Naive thymus-derived CD8-positive, alpha-beta T cell (primary cell): ENCODE data around the gene BCAR3. TPM values are rescaled to one million over a fixed set of nuclear protein-coding genes. Genes with fewer than 3 reads are reported as not detected.

Experiments used
- ATAC-seq, 2 donors: fragments of 150-1000 bp; cut with Tn5 transposase in 1 of 2; sonication (Bioruptor Pico), chemical (Tn5 transposase) in 1 of 2; 1 replicate in 1 of 2; 2 replicates in 1 of 2; pipeline ENCODE4 v1.10.0; 2021; ENCODE audit warnings: mild to moderate bottlenecking in 2 of 2, moderate library complexity in 2 of 2
- POLR2A ChIA-PET: fragments of 350-600 bp; sonication (Branson Sonifier 250); formaldehyde crosslinking; loops from one replicate; lab custom pipeline; 2021; ENCODE audit warnings: antibody characterized with exemption; lab: Charles Lee
- DNase-seq, 10 donors: peaks; one replicate each; pipeline versions ENCODE4 v3.0.0 to v3.0.0-alpha.2; 2020 to 2022
- H3K27ac Mint-ChIP-seq, 10 donors: one replicate each; pipeline ENCODE4 v1.8.0; 2020 to 2022; ENCODE audit warnings: mild to moderate bottlenecking in 10 of 10, mixed read lengths in 10 of 10, moderate library complexity in 4 of 10, inconsistent platforms in 1 of 10
- H3K27me3 Mint-ChIP-seq, 5 donors: one replicate each; pipeline ENCODE4 v1.8.0; 2021 to 2022; ENCODE audit warnings: mixed read lengths in 5 of 5
- H3K36me3 Mint-ChIP-seq, 3 donors: one replicate each; pipeline ENCODE4 v1.8.0; 2020 to 2022; ENCODE audit warnings: mixed read lengths in 3 of 3, mild to moderate bottlenecking in 2 of 3, inconsistent platforms in 1 of 3
- H3K4me1 Mint-ChIP-seq, 4 donors: one replicate each; pipeline ENCODE4 v1.8.0; 2021 to 2022; ENCODE audit warnings: mixed read lengths in 4 of 4
- H3K4me3 Mint-ChIP-seq, 10 donors: one replicate each; pipeline ENCODE4 v1.8.0; 2020 to 2022; ENCODE audit warnings: mild to moderate bottlenecking in 10 of 10, mixed read lengths in 10 of 10, moderate library complexity in 6 of 10, inconsistent platforms in 1 of 10
- H3K9me3 Mint-ChIP-seq, 9 donors: one replicate each; pipeline ENCODE4 v1.8.0; 2020 to 2022; ENCODE audit warnings: mixed read lengths in 9 of 9, mild to moderate bottlenecking in 3 of 9, inconsistent platforms in 1 of 9, moderate library complexity in 1 of 9
- polyA plus RNA-seq, 3 donors: library from polyadenylated mRNA; unstranded; fragments of 300-500 nt; fragmentation: Illumina TruSeq; gene quantifications; one replicate each; pipeline ENCODE4 v1.2.3, GENCODE V29; 2021
- total RNA-seq, 8 experiments: library from RNA in 2 of 8; stranded (reverse) in 2 of 8; gene quantifications; one replicate each; pipeline ENCODE4 v1.2.3 and lab custom pipeline; 2021 to 2026

The BCAR3 gene
- total and polyA plus RNA-seq, 5 experiments from 2014 or later = 0.28 to 1.3 (median 0.66) TPM

DNA sequence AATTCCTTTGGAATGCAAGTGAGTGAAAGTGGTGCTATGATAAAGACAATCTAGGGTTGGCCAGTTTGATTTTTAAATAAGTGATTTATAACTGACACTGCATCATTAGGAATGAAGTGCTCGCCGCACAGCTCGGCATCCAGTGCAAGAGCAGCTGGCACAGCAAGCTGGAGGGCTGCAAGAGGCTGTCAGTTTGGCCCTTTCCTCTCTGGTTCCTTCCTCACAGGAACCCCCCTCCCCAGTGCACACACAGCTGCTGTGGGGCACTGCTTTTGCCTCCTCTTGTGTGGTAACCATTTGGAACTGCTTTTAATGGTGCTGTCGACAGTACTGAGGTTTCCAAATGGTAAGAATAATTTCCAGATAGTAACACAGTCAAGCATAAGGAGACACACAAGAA lies 10.4 kb upstream of the BCAR3 start:
- Mint-ChIP-seq H3K9me3 (no peaks in the 10 kb centered on the region), H3K4me1 (peaks cover 0 to 26% (median 0%) of the 10 kb centered on the region in 4 donors), H3K27ac (no peak overlapping the region), H3K27me3 (no peaks in the 10 kb centered on the region), H3K36me3 (no peaks in the 10 kb centered on the region), H3K4me3 (peak overlapping the region in 1 of 10 donors; percentile 6)
- no peak for DNase-seq
- ATAC-seq = no peak
- POLR2A ChIA-PET = no interaction called here

DNA sequence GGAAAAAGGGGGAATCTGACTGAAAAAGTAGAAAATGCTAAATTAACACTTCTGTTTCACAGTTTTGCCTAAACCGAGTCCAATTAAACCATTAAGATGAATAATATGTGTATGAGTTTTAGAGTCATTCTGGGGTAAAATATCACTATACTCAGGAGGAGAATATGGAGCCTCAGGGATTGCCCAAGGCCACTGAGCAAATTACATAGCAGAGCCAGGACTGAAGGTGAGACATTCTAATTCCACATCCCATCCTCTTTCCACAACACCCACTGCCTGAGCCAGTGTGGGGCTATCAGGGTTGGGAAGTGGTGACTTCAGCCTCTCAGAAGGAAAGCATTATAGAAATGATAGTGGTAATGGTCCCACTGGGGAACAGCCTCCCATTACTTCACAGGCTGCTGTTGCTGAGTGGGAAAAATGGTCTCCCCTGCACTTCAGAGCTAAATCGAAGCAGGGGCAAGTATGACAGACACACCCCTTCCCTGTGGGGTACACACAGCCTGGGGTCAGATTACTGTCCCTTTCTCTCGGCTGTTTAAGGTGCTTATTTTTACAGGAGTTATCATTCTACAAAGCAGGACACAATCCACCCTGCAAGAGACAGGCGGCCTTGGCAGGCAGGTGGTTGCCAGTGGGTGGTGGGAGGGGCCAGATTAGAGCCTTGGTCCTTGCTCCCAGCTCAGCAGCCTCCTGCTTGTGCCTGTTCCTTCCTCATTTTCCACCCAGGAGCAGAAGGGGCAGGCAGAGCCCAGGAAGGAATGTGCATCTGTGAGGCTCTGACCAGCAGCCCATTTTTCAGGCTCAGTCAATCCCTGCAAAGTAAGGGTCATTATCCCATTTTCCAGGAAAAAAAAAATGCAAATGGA lies 9.5 kb upstream of the BCAR3 start:
- POLR2A ChIA-PET = no interaction called here
- H3K36me3 Mint-ChIP-seq = no peaks in the 10 kb centered on the region
- H3K27me3 Mint-ChIP-seq = peaks cover 0 to 4% (median 0%) of the 10 kb centered on the region in 5 donors
- no peak for ATAC-seq
- no peak for DNase-seq
- no peak overlapping the region for H3K27ac Mint-ChIP-seq
- H3K4me1 Mint-ChIP-seq = peaks cover 0 to 26% (median 0%) of the 10 kb centered on the region in 4 donors
- no peak overlapping the region for H3K4me3 Mint-ChIP-seq
- H3K9me3 Mint-ChIP-seq = no peaks in the 10 kb centered on the region

DNA sequence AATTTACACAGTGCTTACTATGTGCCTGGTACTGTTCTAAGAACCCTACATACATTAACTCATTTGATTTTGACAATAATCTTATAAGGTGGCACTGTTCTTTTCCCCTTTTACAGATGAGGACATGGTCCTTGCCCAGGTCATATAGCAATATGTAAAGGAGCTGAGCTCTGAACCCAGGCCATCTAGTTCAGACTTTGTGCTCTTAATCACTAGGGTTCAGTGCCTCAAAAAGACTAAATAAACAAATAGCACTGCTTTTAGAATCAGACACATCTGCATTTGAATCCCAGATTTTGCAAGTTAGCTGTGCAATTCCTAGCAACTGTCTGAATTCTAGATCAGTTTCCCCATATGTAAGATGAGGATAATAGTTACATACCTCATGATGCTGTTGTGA lies 8.7 kb upstream of the BCAR3 start:
- no peaks in the 10 kb centered on the region for H3K9me3 Mint-ChIP-seq
- no peaks in the 10 kb centered on the region for H3K36me3 Mint-ChIP-seq
- peaks cover 0 to 30% (median 0%) of the 10 kb centered on the region in 4 donors for H3K4me1 Mint-ChIP-seq
- ATAC-seq (no peak), DNase-seq (no peak)
- POLR2A ChIA-PET = no interaction called here
- H3K27ac Mint-ChIP-seq = no peak overlapping the region
- H3K4me3 Mint-ChIP-seq = no peak overlapping the region
- peaks cover 0 to 9% (median 1%) of the 10 kb centered on the region in 5 donors for H3K27me3 Mint-ChIP-seq

DNA sequence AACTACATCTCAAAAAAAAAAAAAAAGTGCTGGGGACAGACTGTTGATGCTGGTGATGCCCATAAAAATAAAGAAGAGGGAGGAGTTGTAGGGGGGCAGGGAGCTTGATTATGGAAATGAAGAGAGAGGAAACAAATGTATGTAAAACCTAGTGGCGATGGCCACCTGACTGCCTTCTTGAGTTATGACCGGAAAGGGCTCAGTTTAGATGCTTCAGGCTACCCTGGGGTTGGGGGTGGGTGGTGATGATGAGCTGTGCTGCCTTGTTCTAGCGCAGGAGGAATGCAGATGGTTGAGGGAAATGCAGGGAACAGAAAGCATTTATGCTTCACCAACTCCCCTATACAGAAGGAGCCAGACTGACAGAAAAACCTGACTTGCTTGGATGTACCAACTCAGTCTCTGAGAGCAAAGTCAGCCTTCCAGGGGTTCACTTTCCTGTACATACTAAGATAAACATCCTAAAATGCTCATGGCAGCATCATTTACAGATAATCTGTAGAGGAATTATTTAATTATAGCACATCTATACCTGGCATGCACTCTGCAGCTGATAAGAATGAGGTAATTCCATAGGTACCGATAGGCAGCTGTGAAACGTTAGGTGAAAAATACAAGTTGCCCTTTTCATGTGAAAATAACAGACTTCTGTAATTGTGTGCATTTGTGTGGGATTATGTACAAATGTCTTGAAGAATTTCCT lies 8.0 kb upstream of the BCAR3 start:
- Mint-ChIP-seq H3K36me3 (no peaks in the 10 kb centered on the region), H3K9me3 (no peaks in the 10 kb centered on the region), H3K4me1 (peaks cover 0 to 30% (median 0%) of the 10 kb centered on the region in 4 donors), H3K27me3 (peaks cover 0 to 16% (median 3%) of the 10 kb centered on the region in 5 donors), H3K27ac (no peak overlapping the region), H3K4me3 (no peak overlapping the region)
- no peak for ATAC-seq
- DNase-seq = no peak
- POLR2A ChIA-PET = no interaction called here

DNA sequence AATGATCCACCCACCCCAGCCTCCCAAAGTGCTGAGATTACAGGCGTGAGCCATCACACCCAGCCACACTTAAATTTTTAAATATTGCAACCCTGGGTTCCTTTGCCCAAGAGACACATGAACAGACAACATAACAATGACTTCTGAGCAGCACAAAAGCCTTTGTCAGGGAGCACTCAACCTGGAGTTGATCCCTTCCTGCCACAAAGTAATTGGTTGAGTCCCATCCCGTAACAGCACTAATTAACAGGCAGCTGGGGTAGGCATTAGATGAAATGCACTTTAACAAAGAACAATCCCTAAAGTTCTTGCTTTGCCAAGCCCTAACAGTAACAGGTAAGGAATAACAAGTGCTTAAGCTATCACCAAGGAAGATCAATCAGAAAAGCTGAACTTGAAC lies 5.9 kb upstream of the BCAR3 start:
- Mint-ChIP-seq H3K27me3 (peaks cover 12 to 35% (median 14%) of the 10 kb centered on the region in 5 donors), H3K36me3 (no peaks in the 10 kb centered on the region), H3K9me3 (no peaks in the 10 kb centered on the region), H3K4me3 (no peak overlapping the region), H3K4me1 (peaks cover 0 to 16% (median 0%) of the 10 kb centered on the region in 4 donors), H3K27ac (no peak overlapping the region)
- no peak for ATAC-seq
- POLR2A ChIA-PET = no interaction called here
- DNase-seq = no peak

DNA sequence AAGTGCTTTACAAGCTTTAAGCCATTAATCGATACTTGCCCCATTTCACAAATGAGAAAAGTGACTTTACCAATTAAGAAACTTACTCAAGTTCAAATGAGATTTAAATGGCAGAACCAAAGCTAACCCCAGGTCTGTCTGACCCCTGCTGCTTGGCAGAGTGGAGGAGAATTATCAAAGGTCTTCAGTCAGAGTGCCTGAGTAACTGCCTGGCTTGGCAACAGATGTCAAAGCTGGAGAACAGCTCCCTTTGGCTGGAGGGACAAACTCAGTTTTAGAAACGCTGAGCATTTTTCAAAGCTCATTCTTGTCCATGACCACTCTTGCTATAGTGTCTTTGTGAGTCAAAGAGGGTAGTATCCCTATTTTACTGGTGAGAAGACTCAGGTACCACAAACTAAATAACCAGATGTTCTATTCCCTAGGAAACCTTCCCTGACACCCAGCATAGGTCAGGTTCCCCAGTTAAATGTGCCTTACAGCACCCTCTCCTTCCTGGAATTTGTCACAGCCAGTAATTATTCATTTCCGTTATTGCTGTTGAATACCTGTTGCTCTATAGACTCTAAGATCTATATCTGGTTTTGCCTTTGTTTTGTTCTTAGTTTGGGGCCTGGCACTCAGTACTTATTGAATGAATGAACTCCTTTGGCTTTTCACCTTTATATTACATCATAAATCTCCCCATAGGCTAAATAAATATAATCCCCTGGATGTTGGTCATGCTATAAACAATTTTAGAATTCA lies 5.0 kb upstream of the BCAR3 start:
- H3K9me3 Mint-ChIP-seq = no peaks in the 10 kb centered on the region
- POLR2A ChIA-PET = no interaction called here
- H3K27me3 Mint-ChIP-seq = peaks cover 16 to 44% (median 21%) of the 10 kb centered on the region in 5 donors
- H3K27ac Mint-ChIP-seq = no peak overlapping the region
- DNase-seq (no peak), ATAC-seq (no peak)
- peaks cover 4 to 11% (median 6%) of the 10 kb centered on the region in 4 donors for H3K4me1 Mint-ChIP-seq
- no peak overlapping the region for H3K4me3 Mint-ChIP-seq
- H3K36me3 Mint-ChIP-seq = peaks cover 0 to 3% (median 0%) of the 10 kb centered on the region in 3 donors

DNA sequence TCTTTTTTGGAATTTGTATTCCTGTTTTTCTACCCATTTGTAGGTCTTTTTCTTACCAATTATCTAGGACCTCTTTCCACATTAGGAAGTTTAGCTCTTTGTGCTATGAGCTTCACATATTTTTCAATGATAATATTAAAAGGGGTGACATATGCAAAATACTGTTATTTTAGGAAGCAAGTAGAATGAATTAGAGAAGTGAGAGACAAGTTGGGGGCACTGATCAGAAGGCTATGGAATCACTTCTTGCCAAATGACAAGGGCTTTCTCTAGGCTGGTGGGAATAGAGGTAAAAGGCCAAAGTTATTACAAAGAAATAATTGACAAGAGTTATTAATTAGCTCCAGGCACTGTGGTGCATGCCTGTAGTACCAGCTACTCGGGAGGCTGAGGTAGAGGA lies 4.3 kb upstream of the BCAR3 start:
- Mint-ChIP-seq H3K9me3 (no peaks in the 10 kb centered on the region), H3K27ac (no peak overlapping the region), H3K27me3 (peaks cover 16 to 48% (median 21%) of the 10 kb centered on the region in 5 donors), H3K36me3 (peaks cover 0 to 3% (median under 1%) of the 10 kb centered on the region in 3 donors), H3K4me1 (peaks cover 4 to 9% (median 7%) of the 10 kb centered on the region in 4 donors), H3K4me3 (no peak overlapping the region)
- ATAC-seq (no peak), DNase-seq (no peak)
- POLR2A ChIA-PET = no interaction called here

DNA sequence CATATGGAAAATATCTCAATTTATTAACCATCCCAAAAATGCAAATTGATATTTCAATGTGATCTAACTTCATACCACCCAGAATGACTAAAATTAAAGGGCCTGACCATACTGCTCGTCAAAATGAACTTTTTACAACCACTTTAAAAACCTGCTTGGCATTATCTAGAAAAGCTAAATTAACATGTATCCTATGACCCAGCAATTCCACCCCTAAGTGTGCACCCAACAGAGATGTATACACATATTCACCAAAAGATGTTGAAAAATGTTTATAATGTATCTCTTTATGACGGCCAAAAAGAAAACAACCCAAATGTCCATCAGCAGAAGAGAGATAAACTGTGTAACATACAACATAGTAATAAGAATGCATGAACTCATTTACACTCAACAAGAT lies 1.6 kb upstream of the BCAR3 start:
- no peak for ATAC-seq
- POLR2A ChIA-PET = no interaction called here
- H3K9me3 Mint-ChIP-seq = no peaks in the 10 kb centered on the region
- peaks cover 8 to 14% (median 11%) of the 10 kb centered on the region in 4 donors for H3K4me1 Mint-ChIP-seq
- H3K27ac Mint-ChIP-seq = no peak overlapping the region
- H3K4me3 Mint-ChIP-seq = peak overlapping the region in 2 of 10 donors; percentile 1 to 2
- peaks cover 0 to 7% (median 2%) of the 10 kb centered on the region in 3 donors for H3K36me3 Mint-ChIP-seq
- H3K27me3 Mint-ChIP-seq = peaks cover 26 to 55% (median 34%) of the 10 kb centered on the region in 5 donors
- DNase-seq = no peak

DNA sequence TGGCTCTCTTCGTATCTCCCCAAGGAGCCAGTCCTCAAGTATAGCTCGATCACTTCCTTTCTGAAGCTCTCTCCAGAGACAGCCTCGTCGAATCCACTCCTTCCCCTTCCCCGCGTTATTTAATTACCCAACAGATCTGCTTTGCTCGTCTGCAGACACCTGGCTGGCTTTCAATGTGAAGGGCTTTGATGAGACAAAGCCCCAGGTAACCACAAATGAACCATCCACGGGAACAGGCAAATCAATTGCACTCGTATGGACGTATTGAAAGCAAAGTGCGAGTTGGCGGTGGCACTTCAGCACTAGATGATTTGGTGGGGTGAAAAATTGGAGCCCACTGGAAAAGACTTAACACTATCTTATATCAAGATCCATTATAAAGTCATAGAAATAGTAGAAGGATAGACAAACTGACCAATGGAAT lies 364 bp upstream of the BCAR3 start:
- Mint-ChIP-seq H3K4me1 (peaks cover 10 to 14% (median 11%) of the 10 kb centered on the region in 4 donors), H3K36me3 (peaks cover 0 to 7% (median 2%) of the 10 kb centered on the region in 3 donors), H3K27ac (no peak overlapping the region), H3K27me3 (peaks cover 27 to 55% (median 34%) of the 10 kb centered on the region in 5 donors), H3K9me3 (no peaks in the 10 kb centered on the region), H3K4me3 (peak overlapping the region; percentile 34 to 89 (median 72))
- DNase-seq (no peak), ATAC-seq (no peak)
- POLR2A ChIA-PET = no interaction called here

DNA sequence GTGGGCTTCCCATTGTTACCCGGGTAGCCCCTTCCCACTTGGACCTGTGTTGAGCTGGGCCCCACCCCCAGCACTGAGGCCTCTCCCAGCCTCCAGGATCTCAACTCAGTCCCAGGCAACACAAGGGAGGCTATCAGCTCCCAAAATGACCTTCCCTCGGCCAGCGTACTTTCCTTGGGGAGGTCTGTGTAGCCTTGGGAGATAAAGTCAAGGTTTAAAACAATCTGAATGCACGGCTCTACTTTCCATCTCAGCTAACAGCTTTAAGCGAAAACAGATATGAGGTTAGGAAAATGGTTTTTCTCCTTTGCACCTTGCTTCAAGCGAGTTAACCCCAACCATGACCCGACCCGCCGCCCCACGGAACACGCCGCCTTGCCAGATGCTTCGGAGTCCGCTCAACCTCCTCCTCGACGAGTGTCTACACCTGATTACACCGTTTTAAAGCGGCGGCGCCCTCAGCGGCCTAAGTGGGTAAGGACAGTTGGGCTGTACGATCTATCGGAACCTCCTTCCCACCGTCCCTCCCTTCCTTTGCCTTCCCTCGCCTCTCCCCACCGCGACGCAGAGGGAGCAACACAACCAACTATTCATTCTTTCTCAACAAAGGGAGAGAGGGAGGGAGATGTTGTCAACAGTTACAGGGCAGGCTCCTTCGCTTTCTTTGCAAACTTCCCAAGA lies 1.1 kb downstream of the BCAR3 start:
- peak; percentile 49 to 63 for ATAC-seq
- Mint-ChIP-seq H3K27ac (peak overlapping the region in 1 of 10 donors; percentile 43), H3K27me3 (peaks cover 27 to 48% (median 34%) of the 10 kb centered on the region in 5 donors), H3K9me3 (no peaks in the 10 kb centered on the region), H3K36me3 (peaks cover 0 to 7% (median 2%) of the 10 kb centered on the region in 3 donors), H3K4me3 (peak overlapping the region; percentile 29 to 93 (median 70)), H3K4me1 (peaks cover 9 to 12% (median 11%) of the 10 kb centered on the region in 4 donors)
- no peak for DNase-seq
- POLR2A ChIA-PET = no interaction called here

DNA sequence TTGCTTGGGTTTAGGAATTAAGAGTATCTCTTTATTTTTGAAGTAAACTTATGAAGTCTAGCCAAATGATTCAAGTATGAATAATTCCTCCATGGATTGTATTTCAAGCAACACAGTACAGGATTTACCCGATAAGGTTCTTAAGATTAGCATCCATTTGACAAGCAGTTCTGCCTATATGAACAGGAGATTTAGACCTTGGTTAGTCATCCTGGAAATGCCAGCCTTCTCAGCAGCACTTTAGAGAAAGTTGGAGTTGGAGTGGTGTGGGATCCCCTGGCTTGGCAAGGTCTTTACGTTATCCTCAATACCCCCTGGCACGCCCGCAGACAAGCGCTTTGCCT lies 1.6 kb downstream of the BCAR3 start:
- no peak overlapping the region for H3K27ac Mint-ChIP-seq
- peaks cover 0 to 7% (median 2%) of the 10 kb centered on the region in 3 donors for H3K36me3 Mint-ChIP-seq
- H3K4me1 Mint-ChIP-seq = peaks cover 9 to 12% (median 11%) of the 10 kb centered on the region in 4 donors
- ATAC-seq = no peak
- no peaks in the 10 kb centered on the region for H3K9me3 Mint-ChIP-seq
- POLR2A ChIA-PET = no interaction called here
- DNase-seq = no peak
- peak overlapping the region in 1 of 10 donors; percentile 33 for H3K4me3 Mint-ChIP-seq
- peaks cover 25 to 48% (median 32%) of the 10 kb centered on the region in 5 donors for H3K27me3 Mint-ChIP-seq

DNA sequence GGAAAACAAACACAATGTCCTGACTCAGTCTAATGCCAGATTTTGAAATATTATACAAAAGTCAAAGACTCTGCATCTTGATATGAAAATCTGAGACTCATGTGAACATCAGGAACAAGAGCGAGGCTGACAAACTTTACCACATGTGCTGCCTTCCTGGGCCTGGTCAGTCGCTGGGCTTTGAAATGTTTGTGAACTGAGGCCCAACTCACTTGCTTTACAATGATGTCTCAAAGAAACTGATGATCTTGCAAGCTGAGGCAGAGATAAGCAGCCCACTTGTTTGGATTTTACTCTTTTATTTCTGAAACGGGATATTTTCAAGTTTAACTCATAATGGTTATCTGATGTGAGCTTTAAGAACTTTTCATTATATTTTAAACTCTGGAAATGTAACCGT lies 2.1 kb downstream of the BCAR3 start:
- Mint-ChIP-seq H3K27ac (no peak overlapping the region), H3K9me3 (no peaks in the 10 kb centered on the region), H3K4me1 (peaks cover 9 to 12% (median 11%) of the 10 kb centered on the region in 4 donors), H3K27me3 (peaks cover 25 to 47% (median 32%) of the 10 kb centered on the region in 5 donors), H3K4me3 (peak overlapping the region in 1 of 10 donors; percentile 33), H3K36me3 (peaks cover 0 to 7% (median 2%) of the 10 kb centered on the region in 3 donors)
- DNase-seq (no peak), ATAC-seq (no peak)
- POLR2A ChIA-PET = no interaction called here
